HepG2 (cell line): ENCODE data around the gene TNP2. TPM values are rescaled to one million over a fixed set of nuclear protein-coding genes. Genes with fewer than 3 reads are reported as not detected.

ENCODE experiments used
- ATF7-NPFF ChIP-seq: sonication (generic); formaldehyde crosslinking; IDR thresholded peaks from 2 replicates; pipeline ENCODE4 v1.8.1; 2023; ENCODE audit warnings: mild to moderate bottlenecking, low read depth, missing genetic modification reagents, moderate library complexity
- DPF2 ChIP-seq: sonication (generic); formaldehyde crosslinking; IDR thresholded peaks from 2 replicates; pipeline ENCODE4 v1.4.0; 2020; ENCODE audit warnings: mild to moderate bottlenecking, low read depth, missing genetic modification reagents, borderline replicate concordance
- EZH2 ChIP-seq: conservative IDR thresholded peaks from 2 replicates; pipeline ENCODE4 v1.6.1; 2012; ENCODE audit warnings: mild to moderate bottlenecking, low read depth, low read length, moderate library complexity
- GMEB2 ChIP-seq: IDR thresholded peaks from 2 replicates; pipeline ENCODE4 v1.6.1; 2016; ENCODE audit warnings: missing biosample characterization, missing genetic modification reagents, low read depth
- MYC ChIP-seq: sonication (generic); formaldehyde crosslinking; IDR thresholded peaks from 2 replicates; pipeline ENCODE4 v1.9.0; 2021; ENCODE audit warnings: missing genetic modification reagents, borderline replicate concordance
- NR2F1 ChIP-seq, 2 experiments: fragments of 450-650 bp in 1 of 2; formaldehyde crosslinking in 1 of 2; IDR thresholded peaks; 2 replicates each; pipeline versions ENCODE4 v1.5.0 to v1.6.1; 2016 to 2020; ENCODE audit warnings: mild to moderate bottlenecking in 1 of 2, missing compliant biosample characterization in 1 of 2, missing genetic modification reagents in 1 of 2, moderate library complexity in 1 of 2
- PCBP1 ChIP-seq: fragments of 200-400 bp; formaldehyde crosslinking; IDR thresholded peaks from 2 replicates; pipeline ENCODE4 v1.6.1; 2017; ENCODE audit warnings: mild to moderate bottlenecking, low read depth, low read length, borderline replicate concordance
- REPIN1 ChIP-seq: sonication (generic); formaldehyde crosslinking; IDR thresholded peaks from 2 replicates; pipeline ENCODE4 v1.8.0; 2022; ENCODE audit warnings: missing genetic modification reagents, low read depth, mild to moderate bottlenecking, borderline replicate concordance
- TCF12 ChIP-seq, 2 experiments: fragments of 450-650 bp in 1 of 2; sonication (generic) in 1 of 2; formaldehyde crosslinking in 1 of 2; IDR thresholded peaks; 2 replicates each; pipeline versions ENCODE4 v1.6.1 to v1.8.0; 2017 to 2022; ENCODE audit warnings: antibody characterized with exemption in 1 of 2, mild to moderate bottlenecking in 1 of 2, missing genetic modification reagents in 1 of 2, moderate library complexity in 1 of 2
- THAP7 ChIP-seq: sonication (generic); formaldehyde crosslinking; IDR thresholded peaks from 2 replicates; pipeline ENCODE4 v1.8.1; 2023; ENCODE audit warnings: mild to moderate bottlenecking, missing genetic modification reagents
- ZBTB40 ChIP-seq, 2 experiments: fragments of 450-650 bp in 1 of 2; sonication (generic) in 1 of 2; formaldehyde crosslinking in 1 of 2; IDR thresholded peaks; 2 replicates each; pipeline versions ENCODE4 v1.6.1 to v1.8.0; 2016 to 2022; ENCODE audit warnings: antibody characterized with exemption in 1 of 2, mild to moderate bottlenecking in 1 of 2, missing genetic modification reagents in 1 of 2
- ZFP90 ChIP-seq: sonication (generic); formaldehyde crosslinking; IDR thresholded peaks from 2 replicates; pipeline ENCODE4 v1.8.0; 2022; ENCODE audit warnings: missing genetic modification reagents, mild to moderate bottlenecking, inconsistent platforms, borderline replicate concordance
- ZNF383 ChIP-seq: sonication (generic); formaldehyde crosslinking; IDR thresholded peaks from 2 replicates; pipeline ENCODE4 v1.4.0; 2020; ENCODE audit warnings: missing genetic modification reagents, mild to moderate bottlenecking, borderline replicate concordance
- ZNF546 ChIP-seq: sonication (generic); formaldehyde crosslinking; conservative IDR thresholded peaks from 2 replicates; pipeline ENCODE4 v1.8.1; 2023; ENCODE audit warnings: mild to moderate bottlenecking, missing genetic modification reagents
- ZNF772 ChIP-seq: sonication (generic); formaldehyde crosslinking; IDR thresholded peaks from 2 replicates; pipeline ENCODE4 v1.5.0; 2020; ENCODE audit warnings: mild to moderate bottlenecking, missing genetic modification reagents
- ZSCAN21 ChIP-seq: sonication (generic); formaldehyde crosslinking; IDR thresholded peaks from 2 replicates; pipeline ENCODE4 v1.8.0; 2022; ENCODE audit warnings: mild to moderate bottlenecking, missing genetic modification reagents, moderate library complexity, borderline replicate concordance
- polyA plus RNA-seq, 8 experiments: library from polyadenylated mRNA; depleted of rRNA in 3 of 8; stranded (reverse) in 7 of 8; unstranded in 1 of 8; fragments of >200 nt; fragmentation: Illumina TruSeq in 4 of 8; extraction: Trizol in 4 of 8; gene quantifications; 2 replicates each; pipeline versions ENCODE4 v1.2.1 to v1.2.3, GENCODE V29; 2011 to 2016; ENCODE audit warnings: low read depth in 4 of 8, missing spikeins in 1 of 8, mixed read lengths in 1 of 8; ENCODE audit not compliant: insufficient read depth in 1 of 8
- total RNA-seq, 5 experiments: library from RNA; depleted of rRNA; stranded (reverse); fragments of >200 nt; fragmentation: Illumina TruSeq; extraction: Trizol; gene quantifications; 2 replicates each; pipeline ENCODE4 v1.2.3, GENCODE V29; 2016; ENCODE audit warnings: low read depth in 1 of 5

The TNP2 gene
- total and polyA plus RNA-seq, 2 of the 13 experiments (the other 11 are each of a cell fraction or from before 2014, with no cell fraction given): not detected

GRCh38 chr16:11297492-11298142 lies 28.5 kb upstream of the TNP2 start (continued):
- TF ChIP-seq GMEB2 (CRISPR knock-in tag): no peak
- no peak for TF ChIP-seq NR2F1 (CRISPR knock-in tag; IDR thresholded peaks at IDR 0.05)
- TF ChIP-seq PCBP1: peak; percentile 92
- TF ChIP-seq TCF12 (IDR thresholded peaks at IDR 0.05): no peak
- peak; percentile 58; the same call in 1 of the 2 replicates for TF ChIP-seq TCF12 (CRISPR knock-in tag; IDR thresholded peaks at IDR 0.05)
- TF ChIP-seq ZNF772 (CRISPR knock-in tag): peak; percentile 82
- TF ChIP-seq ATF7-NPFF: 0 out of 2 replicates have a peak, but pooled peaks have one; percentile 71
- no peak for TF ChIP-seq EZH2
- peak; percentile 85; the same call in 1 of the 2 replicates for TF ChIP-seq ZFP90
- TF ChIP-seq REPIN1: 0 out of 2 replicates have a peak, but pooled peaks have one; percentile 47
- no peak for TF ChIP-seq ZNF383
- TF ChIP-seq ZBTB40 (IDR thresholded peaks at IDR 0.05): no peak
- TF ChIP-seq ZBTB40 (CRISPR knock-in tag; IDR thresholded peaks at IDR 0.05): 0 out of 2 replicates have a peak, but pooled peaks have one; percentile 29
- TF ChIP-seq MYC (CRISPR knock-in tag): peak; percentile 78; the same call in 1 of the 2 replicates
- peak; percentile 62; the same call in 1 of the 2 replicates for TF ChIP-seq THAP7 (CRISPR knock-in tag)
- TF ChIP-seq DPF2 (CRISPR knock-in tag): peak; percentile 79
- TF ChIP-seq ZSCAN21 (CRISPR knock-in tag): peak; percentile 62; the same call in 1 of the 2 replicates
- 0 out of 2 replicates have a peak, but pooled peaks have one; percentile 27 for TF ChIP-seq ZNF546 (CRISPR knock-in tag)
